ENCODE results near the gene TEX2.

GRCh38 chr17:64182325-64183012 is 80.6 kb downstream of the TEX2 start:
- TF ChIP-seq CTCF (IDR thresholded peaks at IDR 0.05) (no peak), POLR2A (IDR thresholded peaks at IDR 0.05) (no peak)
